ENCODE measurements around the gene DPP7.
"Not testable (repeated sequence)": the region's sequence is repeated elsewhere in the genome, so short reads cannot be mapped to it uniquely, and the experiment has no call there.

DPP7 gene

DNA sequence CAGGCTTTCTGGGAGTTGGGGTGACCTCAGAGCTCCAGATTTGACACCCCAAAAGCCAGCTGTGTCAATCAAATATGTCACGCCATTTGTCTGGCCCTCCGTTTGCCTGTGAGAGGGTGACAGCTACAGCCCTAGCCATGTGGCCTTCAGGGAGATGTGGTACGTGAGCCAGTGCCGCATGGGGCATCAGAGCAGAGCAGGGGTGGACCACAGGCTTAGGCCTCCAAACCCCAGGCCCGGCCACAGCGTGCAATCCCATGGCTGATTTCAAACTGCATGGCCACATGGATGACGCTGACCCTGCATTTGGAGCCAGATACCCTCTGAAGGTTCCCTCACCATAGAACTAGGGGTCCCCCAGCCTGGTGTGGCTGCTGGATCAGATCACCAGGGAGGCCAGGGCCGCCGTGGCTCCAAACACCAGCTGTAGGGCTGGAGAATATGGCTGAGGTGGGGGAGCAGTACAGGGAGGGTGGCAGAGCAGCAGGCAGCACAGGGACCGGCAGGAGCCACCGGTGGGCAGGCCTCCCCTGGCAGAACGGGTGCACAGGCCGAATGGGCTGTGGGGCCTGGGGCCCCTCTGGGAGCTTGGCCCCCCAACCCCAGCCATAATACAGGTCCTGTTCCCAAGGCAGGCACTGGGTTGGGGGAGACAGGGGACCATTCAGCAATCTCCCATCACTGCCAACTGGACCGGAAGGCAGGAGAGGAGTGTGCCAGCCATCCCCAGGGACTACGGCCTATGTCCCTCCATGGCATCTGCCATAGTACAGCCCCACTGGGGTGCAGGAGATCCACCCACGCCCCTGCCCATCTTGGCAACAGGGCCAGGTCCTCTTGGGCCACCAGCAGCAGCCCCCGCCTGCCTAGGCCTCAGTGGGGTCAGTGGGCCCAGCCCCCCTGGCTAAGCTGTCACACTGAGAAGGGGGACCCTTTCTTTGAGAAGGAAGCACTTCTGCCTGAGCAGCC is 45.7 kb downstream of the DPP7 start:
- DNase-seq, result no peak

DNA sequence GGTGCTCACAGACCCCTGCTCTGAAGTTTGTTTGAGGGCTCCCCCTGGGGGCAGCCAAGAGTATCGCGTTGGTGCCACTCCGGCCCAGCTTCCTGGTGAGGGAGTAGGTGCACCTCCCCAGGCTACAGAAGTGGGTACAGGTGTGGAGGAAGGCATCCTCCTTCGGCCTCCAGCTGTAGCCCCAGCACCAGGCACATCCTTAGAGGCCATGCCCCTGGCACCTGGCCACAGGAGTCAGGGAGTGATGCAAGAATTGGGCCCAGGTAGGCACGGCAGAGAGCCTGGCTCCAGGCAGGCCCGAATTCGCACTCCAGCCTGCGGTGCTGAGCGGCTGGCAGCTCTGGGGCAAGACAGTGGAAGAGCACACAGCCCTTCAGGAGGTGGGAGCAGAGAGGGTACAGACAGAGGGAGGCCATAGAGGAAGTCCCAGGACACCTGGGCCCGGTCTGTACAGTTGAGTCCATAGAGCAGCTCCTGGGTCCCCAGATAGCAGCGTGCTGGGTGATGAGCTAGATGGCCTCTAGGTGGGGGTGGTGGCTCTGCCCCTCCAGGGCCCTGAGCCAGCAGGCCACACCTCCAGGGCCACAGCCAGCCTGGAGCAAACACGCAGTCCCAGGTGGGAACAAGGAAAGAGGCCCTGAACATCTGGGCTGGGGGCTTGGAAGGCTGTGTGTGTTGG is 46.5 kb downstream of the DPP7 start:
- DNase-seq, result peak; percentile 53

DNA sequence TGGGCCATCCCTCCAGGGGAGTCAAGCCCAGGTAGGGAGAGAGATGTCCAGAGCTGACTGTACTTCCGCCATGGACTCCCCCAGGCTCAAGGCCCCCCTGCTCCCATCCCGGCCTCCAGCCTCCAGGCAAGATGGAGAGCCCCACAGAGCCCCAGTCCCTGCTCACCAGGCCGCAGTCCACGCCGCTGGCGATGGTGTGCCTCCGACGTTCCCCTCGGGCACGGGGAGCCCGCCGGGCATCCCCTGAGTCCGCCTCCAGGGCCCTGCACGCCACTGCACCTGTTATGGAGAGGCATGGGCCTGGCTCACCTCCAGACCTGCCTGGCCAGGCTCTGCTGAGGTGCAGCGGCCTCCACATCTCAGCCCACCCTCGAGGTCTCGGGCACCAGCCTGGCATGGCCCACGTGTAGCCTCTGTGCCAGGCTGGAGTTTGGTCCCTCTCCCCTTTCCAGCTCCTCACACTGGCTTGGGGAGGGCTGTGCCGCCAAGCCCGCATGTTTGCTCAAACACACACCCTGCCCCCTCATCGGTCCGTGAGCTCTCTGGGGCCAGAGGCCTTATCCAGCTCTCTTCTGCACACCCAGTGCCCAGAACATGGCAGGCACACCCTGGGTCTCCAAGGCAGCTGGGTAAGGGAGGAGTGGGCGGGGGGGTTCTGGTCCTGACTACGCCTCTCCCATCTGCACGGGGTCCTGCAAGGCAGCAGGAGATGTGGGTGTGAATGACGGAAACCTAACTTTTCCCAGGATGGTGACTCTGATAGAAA is 48.3 kb downstream of the DPP7 start:
- no peak for DNase-seq

DNA sequence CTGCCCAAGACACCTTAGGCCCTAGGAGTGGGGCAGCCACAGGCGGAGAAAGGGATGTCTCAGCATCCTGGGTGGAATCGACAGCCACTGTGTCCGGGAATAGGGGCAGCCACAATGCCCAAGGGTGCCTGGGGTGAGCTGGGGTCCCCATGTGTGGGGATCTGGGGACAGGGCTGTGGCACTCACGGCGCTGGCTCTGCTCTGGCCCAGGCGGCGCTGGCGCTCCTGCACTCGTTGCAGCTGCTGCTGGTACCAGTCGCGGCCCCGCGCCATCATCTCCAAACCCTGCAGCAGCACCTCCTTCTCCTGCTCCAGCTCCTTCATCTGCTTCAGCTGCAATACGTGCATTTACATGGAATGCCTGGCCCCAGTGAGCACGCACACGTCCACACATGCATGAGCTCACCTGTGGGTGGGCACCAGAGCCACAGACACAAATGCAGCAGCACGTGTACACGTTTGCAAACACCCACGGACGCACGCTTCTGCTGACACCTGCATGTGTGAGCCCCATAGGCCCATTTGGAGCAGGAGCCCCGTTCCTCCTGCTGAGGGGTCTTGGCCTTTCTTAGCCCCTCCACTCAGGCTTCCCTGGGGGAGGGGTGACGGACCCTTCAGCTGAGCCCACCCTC is 49.1 kb downstream of the DPP7 start:
- no peak for DNase-seq

- no peak for DNase-seq
These were observed 49.7 kb downstream of the DPP7 start for GRCh38 chr9:137064880-137065164.

DNA sequence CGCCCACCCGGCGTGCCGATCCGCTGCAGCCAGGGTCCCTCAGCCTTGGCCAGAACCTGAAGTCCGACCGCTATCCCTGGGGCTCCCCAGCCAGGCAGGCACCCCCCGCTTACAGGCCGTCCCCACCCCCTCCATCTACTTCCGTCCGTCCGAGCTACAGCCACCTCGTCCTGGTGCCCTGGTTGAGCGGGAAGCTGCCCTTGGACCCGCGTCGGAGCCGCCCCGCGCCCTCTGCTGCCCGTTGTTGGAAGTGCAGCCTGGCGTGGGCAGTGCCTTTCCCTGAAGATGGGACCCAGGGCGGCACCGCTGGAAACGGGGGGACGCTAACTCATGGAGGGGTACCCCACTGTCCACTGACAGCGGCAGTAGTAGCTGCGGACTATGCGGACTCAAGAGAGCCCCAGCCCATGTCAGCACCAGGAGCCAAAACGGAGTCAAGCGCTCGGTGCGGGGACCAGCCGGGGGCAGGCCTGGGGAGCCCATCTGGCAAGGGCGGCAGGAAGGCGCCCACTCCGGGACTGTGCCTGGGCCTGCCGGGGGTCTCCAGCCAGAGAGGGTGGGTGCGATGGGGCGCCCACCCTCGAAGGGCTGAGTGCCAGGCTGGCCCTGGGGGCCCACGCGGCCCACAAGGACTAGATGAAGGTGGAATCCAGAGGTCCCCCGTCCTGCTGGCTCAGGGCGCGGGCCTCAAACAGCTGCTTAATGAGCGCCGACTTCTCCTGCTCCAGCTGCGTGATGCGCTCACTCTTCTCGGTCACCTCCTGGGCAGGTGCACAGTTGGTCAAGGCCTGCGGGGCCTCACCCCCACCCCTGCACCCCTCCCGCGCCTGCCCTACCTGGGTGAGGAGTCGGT is 50.3 kb downstream of the DPP7 start:
- DNase-seq, result peak; percentile 18

DNA sequence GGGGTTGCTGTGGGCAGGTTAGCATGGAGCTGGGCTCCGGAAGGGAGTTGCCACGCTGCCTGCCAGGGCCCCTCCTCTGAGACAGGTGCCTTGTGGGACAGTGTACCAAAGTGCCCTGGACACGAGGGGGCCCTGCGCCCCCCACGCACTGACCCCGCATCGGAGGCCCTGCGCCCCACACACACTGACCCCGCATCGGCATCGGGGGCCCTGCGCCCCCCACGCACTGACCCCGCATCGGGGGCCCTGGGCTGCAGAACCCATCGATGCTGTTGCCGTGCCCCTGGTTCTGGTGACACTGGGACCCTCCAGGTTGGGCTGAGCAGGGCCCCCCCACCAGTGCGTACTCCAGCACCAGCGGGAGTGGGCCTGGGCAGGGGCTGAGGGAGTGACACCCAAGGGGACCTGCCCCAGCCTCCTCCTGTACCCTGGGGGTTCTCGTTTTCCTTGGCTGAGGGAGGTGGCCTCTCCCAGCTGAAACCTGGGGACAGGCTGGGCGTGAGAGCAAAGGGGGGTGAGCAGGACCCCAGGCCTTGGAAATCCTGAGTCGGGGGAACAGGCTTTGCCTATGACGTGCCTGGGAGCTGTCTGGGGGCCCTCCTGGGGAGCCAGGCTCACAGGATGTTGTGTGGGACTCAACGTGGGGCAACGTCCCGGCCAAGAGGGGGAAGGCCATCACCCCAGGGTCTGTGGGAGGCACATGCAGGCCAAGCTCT is 51.1 kb downstream of the DPP7 start:
- DNase-seq, result no peak

GRCh38 chr9:137062798-137063197 is 51.7 kb downstream of the DPP7 start:
- DNase-seq, result not testable (repeated sequence)

- DNase-seq, result no peak
These were observed 52.1 kb downstream of the DPP7 start for GRCh38 chr9:137062384-137062783.
